AG09319 (cell line): Measurements from ENCODE around the gene CACNB2.

ENCODE experiments used
- DNase-seq: peaks from one replicate; pipeline ENCODE4 v3.0.0-alpha.2; 2010; ENCODE audit warnings: low read depth; ENCODE audit errors: extremely low read depth
- TF ChIP-seq, protein P1 (sequence below): IDR thresholded peaks from 2 replicates; pipeline ENCODE4 v1.5.1; 2011; ENCODE audit warnings: low read depth, mild to moderate bottlenecking, inconsistent platforms, low read length, moderate library complexity

Gene CACNB2

DNA sequence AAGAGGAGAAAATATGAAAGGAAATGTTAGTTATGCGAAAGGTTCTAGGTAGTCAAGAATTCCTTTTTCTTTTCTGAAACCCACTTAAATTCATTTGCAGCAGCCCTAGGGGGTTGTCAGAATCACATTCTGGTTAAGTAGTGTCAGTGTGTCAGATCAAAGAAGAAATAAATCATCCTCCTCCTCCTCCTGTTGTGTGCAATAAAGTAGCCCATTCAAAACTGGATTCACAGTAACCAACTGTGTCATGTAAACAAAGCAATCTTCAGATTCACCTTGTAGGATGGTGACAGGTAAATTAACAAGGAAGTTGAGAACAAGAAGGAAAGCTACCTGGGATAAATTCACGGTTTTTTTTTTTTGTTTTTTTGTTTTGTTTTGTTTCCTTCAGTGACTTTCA is 383.6 kb downstream of the CACNB2 start:
- TF ChIP-seq, protein P1, sequence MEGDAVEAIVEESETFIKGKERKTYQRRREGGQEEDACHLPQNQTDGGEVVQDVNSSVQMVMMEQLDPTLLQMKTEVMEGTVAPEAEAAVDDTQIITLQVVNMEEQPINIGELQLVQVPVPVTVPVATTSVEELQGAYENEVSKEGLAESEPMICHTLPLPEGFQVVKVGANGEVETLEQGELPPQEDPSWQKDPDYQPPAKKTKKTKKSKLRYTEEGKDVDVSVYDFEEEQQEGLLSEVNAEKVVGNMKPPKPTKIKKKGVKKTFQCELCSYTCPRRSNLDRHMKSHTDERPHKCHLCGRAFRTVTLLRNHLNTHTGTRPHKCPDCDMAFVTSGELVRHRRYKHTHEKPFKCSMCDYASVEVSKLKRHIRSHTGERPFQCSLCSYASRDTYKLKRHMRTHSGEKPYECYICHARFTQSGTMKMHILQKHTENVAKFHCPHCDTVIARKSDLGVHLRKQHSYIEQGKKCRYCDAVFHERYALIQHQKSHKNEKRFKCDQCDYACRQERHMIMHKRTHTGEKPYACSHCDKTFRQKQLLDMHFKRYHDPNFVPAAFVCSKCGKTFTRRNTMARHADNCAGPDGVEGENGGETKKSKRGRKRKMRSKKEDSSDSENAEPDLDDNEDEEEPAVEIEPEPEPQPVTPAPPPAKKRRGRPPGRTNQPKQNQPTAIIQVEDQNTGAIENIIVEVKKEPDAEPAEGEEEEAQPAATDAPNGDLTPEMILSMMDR = no peak
- DNase-seq = no peak

DNA sequence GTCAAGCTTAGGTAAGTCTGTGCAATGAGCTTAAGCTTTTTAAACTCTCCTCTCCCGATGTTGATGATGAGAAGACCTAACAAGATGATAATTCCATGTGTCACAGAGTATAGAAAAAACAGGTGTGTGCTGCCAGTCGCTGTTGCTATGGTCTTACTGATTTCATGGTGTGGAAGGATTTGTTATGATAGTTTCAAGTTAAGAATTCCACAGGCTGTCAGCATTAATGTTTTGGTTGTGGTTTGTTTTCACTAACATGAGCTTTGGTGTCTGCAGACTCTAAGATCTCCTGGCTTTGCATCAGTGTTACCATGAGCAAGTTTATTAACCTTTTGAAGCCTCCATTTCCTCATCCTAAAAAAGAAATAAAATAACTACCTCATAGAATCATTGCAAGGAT is 387.5 kb downstream of the CACNB2 start:
- no peak for DNase-seq
- TF ChIP-seq, protein P1 = no peak

DNA sequence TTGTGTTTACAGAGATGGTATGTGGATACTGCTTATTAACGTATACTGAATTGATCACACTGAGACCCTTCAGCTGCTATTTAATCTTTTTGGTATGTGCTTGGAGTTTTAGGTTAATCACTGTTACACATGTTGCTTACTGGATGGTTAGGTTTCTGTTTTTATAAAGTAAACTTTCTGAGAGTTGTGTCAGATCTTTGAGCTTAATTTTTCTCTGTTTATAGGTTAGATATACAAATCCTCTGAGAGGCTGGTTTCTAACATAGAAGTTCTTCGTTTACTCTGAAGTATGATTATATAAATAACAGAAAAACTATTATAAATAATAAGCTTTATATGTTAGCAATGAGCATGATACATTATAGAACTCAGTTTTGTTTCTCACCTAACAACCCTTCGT is 388.1 kb downstream of the CACNB2 start:
- no peak for DNase-seq
- TF ChIP-seq, protein P1 = no peak

DNA sequence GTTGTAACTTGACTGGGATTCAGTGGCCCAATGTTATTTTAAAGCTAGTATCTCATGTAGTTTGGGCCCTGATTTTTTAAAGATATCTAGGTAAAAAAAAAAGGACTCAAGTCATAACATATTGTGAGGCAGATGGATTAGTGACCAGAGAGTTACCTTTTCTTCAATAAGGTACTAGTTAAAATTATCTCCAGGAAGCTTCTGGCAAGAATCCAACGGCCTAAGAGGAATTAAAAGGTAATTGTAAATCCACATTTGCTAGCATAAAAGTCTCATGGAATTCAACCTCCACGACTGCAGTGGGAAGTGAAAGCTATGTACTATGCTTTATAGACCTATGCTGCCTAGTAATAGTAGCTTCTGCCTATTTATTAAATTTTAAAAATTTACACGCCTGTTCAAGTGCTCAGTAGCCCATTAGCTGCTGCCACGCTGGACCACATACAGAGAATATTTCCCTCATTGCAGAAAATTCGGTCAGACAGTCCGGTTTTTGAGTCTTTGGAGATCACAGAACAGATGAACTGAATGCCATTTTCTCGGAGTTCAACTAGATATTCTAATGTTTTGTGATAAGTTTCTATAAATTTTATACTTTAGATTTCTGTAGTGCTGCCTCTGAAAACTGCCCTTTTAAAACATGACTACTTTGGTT is 392.8 kb downstream of the CACNB2 start:
- TF ChIP-seq, protein P1 = no peak
- no peak for DNase-seq

DNA sequence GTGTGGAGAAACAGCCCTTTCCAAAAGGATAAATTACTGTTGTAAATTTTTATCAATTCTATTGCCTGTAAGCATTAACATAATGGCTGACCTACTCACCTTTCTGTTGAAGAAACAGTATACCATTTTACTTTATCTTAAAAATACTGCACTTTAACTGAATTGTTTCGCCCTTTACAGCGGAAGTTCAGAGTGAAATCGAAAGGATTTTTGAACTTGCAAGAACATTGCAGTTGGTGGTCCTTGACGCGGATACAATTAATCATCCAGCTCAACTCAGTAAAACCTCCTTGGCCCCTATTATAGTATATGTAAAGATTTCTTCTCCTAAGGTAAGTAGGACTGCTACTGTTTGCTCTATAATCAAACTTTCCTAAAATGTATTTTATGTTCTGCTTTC is 393.7 kb downstream of the CACNB2 start:
- DNase-seq = no peak
- TF ChIP-seq, protein P1 = no peak

DNA sequence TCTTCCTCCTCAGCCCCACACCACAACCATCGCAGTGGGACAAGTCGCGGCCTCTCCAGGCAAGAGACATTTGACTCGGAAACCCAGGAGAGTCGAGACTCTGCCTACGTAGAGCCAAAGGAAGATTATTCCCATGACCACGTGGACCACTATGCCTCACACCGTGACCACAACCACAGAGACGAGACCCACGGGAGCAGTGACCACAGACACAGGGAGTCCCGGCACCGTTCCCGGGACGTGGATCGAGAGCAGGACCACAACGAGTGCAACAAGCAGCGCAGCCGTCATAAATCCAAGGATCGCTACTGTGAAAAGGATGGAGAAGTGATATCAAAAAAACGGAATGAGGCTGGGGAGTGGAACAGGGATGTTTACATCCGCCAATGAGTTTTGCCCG is 399.1 kb downstream of the CACNB2 start:
- TF ChIP-seq, protein P1 = no peak
- no peak for DNase-seq

DNA sequence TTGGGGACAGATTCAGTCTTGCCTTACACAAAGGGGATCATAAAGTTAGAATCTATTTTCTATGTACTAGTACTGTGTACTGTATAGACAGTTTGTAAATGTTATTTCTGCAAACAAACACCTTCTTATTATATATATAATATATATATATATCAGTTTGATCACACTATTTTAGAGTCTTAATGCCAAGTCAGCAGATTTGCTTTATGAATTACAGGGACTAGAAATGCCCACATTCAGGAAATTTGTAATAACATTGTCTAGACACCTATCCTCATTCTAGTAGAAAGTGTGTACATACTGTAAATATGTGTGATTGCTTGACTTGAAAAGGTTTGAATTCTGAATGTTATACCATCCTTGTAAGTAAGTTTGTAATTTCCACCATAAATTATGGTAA is 400.0 kb downstream of the CACNB2 start:
- DNase-seq = no peak
- TF ChIP-seq, protein P1 = no peak
